Stimulated activated CD8-positive, alpha-beta memory T cell treated with anti-CD3 and anti-CD28 coated beads, Interleukin-2, amount 100 ng/mL, for 48 hours (primary cell): ENCODE data around the gene DNAH2.

ENCODE experiments used
- DNase-seq, 2 donors: peaks; one replicate each; pipeline ENCODE4 v3.0.0-alpha.2; 2020; ENCODE audit warnings: low read depth in 2 of 2

The DNAH2 gene

GRCh38 chr17:7720125-7720524, 2.6 kb downstream of the DNAH2 start:
- no peak for DNase-seq

GRCh38 chr17:7721612-7722011, 4.1 kb downstream of the DNAH2 start:
- no peak for DNase-seq

GRCh38 chr17:7727886-7728285, 10.3 kb downstream of the DNAH2 start:
- no peak for DNase-seq

GRCh38 chr17:7729816-7730215, 12.3 kb downstream of the DNAH2 start:
- no peak for DNase-seq

DNA sequence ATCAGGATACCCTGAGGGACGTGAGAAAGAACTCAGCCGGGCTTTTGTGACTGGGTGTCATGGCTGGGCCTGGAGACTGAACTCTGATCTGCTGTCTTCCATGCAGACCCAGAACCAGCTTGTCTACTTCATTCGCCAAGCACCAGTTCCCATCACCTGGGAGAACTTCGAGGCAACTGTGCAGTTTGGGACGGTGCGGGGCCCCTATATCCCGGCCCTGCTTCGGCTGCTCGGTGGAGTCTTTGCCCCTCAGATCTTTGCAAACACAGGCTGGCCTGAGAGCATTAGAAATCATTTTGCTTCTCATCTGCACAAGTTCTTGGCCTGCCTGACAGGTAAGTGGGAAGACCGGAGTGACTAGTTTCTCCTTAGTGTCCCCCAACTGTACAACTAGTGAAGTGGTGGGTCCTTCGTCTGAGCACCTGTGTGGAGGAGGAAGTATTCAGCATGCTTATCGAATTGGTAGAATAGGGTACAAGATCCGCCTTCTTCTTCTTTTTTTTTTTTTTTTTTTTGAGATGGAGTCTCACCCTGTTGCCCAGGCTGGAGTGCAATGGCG, 15.5 kb downstream of the DNAH2 start:
- DNase-seq = no peak

DNA sequence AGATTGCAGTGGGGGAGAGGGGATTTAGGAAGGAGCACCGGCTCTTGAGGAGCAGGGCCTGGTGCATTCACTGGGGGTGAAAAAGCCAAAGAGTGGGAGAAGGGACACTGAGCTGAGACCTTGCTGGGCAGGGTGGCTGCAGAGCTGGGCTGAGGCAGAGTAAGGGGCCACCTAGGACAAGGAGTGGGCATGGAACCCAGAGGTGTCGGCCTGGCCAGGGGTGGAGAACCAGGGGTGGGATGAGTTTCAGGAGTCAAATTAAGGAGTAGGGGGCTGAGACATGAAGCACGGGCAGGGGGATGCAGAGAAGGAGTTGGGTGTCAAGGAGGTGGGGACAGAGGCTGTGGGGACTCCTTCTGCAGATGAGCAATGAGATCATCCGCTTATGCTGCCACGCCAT, 20.1 kb downstream of the DNAH2 start:
- no peak for DNase-seq

- DNase-seq = no peak
These were observed 22.2 kb downstream of the DNAH2 start for GRCh38 chr17:7739746-7740145.

GRCh38 chr17:7740481-7741001, 23.0 kb downstream of the DNAH2 start:
- no peak for DNase-seq

GRCh38 chr17:7742729-7743128, 25.2 kb downstream of the DNAH2 start:
- DNase-seq = no peak

DNA sequence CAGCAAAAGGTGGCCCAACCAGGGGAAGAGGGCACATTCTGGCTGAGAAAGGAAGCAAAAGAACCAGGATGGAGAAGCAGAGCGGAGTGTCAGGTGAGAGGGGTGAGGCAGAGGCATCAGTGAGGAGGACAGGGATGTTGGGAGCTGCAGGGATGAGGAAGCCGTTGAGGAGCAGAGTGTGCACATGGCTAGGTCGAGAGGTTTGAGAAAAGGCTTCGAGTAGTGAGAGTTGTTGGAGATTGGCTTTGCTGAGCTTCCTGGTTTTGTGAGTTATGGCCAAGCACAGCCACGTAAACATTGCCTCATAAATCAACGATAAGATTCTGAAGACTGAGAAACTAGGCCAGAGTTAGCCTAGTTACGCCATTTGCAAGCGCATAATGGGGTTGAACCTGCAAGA, 26.9 kb downstream of the DNAH2 start:
- no peak for DNase-seq

GRCh38 chr17:7745748-7746470, 28.4 kb downstream of the DNAH2 start:
- DNase-seq = no peak

- no peak for DNase-seq
These were observed 30.1 kb downstream of the DNAH2 start for GRCh38 chr17:7747635-7748071.

- DNase-seq = no peak
These were observed 30.7 kb downstream of the DNAH2 start for GRCh38 chr17:7748076-7748775.

GRCh38 chr17:7750321-7750821, 32.8 kb downstream of the DNAH2 start:
- no peak for DNase-seq

- no peak for DNase-seq
These were observed 37.1 kb downstream of the DNAH2 start for GRCh38 chr17:7754656-7755055.

GRCh38 chr17:7755095-7755890, 37.7 kb downstream of the DNAH2 start:
- no peak for DNase-seq

GRCh38 chr17:7756968-7757367, 39.4 kb downstream of the DNAH2 start:
- no peak for DNase-seq

GRCh38 chr17:7763919-7764318, 46.4 kb downstream of the DNAH2 start:
- DNase-seq = no peak

GRCh38 chr17:7767004-7767403, 49.5 kb downstream of the DNAH2 start:
- no peak for DNase-seq

DNA sequence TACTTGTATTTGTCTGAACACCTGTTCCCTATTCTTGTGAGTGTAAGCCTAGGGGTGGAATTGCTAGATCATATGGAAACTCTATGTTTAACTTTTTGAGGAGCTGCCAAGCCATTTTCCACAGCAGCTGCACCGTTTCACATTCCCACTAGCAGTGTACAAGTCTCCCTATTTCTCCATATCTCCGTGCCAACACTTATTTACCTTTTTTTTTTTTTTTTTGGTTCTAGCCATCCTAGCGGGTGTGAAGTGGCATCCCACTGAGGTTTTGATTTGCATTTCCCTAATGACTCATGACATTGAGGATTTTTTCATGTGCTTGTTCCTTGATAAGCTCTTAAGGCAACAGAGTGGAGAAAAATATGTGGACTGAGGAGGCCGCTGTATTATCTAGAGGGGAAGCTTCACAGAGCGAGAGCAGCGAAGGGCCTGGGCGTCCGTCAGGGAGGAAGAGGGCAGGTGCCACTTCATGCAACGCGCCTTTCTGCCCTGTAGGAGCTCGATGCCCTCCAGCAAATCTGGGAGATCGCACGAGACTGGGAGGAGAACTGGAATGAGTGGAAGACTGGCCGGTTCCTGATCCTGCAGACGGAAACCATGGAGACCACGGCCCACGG, 50.0 kb downstream of the DNAH2 start:
- DNase-seq = no peak

- no peak for DNase-seq
These were observed 52.3 kb downstream of the DNAH2 start for GRCh38 chr17:7769854-7770253.
